ENCODE measurements around the gene TRIM7.

The TRIM7 gene
- 1.6 to 3.1 (median 1.7) reads per million in 3 donors for total RNA-seq

GRCh38 chr5:181204826-181205760 lies at the start of gene TRIM7:
TRIM7 (minus strand) TSS chr5:181205196; CDS start chr5:181205110, 86 bp downstream.
- Histone ChIP-seq H3K4me3 (ENCODE audit: insufficient read depth, low read depth, low read length, poor library complexity, severe bottlenecking) (peak within 1 kb of the TSS; percentile 62), H3K36me3 (ENCODE audit: control insufficient read depth, insufficient read depth, low read length) (no peaks in the 10 kb centered on the region), H3K4me1 (ENCODE audit: control insufficient read depth, insufficient read depth, low read length, poor library complexity, severe bottlenecking) (peaks cover 17% of the 10 kb centered on the region), H3K27me3 (replicated peaks; ENCODE audit: control insufficient read depth, insufficient read depth, low read length, poor library complexity, severe bottlenecking) (no peaks in the 10 kb centered on the region), H3K27ac (ENCODE audit: insufficient read depth, low read length, poor library complexity, severe bottlenecking) (no peak within 1 kb of the TSS), H3K9me3 (ENCODE audit: control insufficient read depth, low read length) (no peaks in the 10 kb centered on the region)
- no peak for DNase-seq

GRCh38 chr5:181248277-181248676 lies 43.3 kb upstream of the TRIM7 start:
- Histone ChIP-seq H3K4me3 (ENCODE audit: insufficient read depth, low read depth, low read length, poor library complexity, severe bottlenecking) (peak overlapping the region; percentile 22), H3K27ac (ENCODE audit: insufficient read depth, low read length, poor library complexity, severe bottlenecking) (peak overlapping the region; percentile 82), H3K9me3 (ENCODE audit: control insufficient read depth, low read length) (no peaks in the 10 kb centered on the region), H3K36me3 (ENCODE audit: control insufficient read depth, insufficient read depth, low read length) (peaks cover 2% of the 10 kb centered on the region), H3K4me1 (ENCODE audit: control insufficient read depth, insufficient read depth, low read length, poor library complexity, severe bottlenecking) (peaks cover 31% of the 10 kb centered on the region), H3K27me3 (replicated peaks; ENCODE audit: control insufficient read depth, insufficient read depth, low read length, poor library complexity, severe bottlenecking) (no peaks in the 10 kb centered on the region)
- no peak for DNase-seq

GRCh38 chr5:181246276-181247049 lies 41.5 kb upstream of the TRIM7 start:
- peak; percentile 58 to 70 (median 60) for DNase-seq
- Histone ChIP-seq H3K27ac (ENCODE audit: insufficient read depth, low read length, poor library complexity, severe bottlenecking) (peak overlapping the region; percentile 82), H3K27me3 (replicated peaks; ENCODE audit: control insufficient read depth, insufficient read depth, low read length, poor library complexity, severe bottlenecking) (no peaks in the 10 kb centered on the region), H3K4me1 (ENCODE audit: control insufficient read depth, insufficient read depth, low read length, poor library complexity, severe bottlenecking) (peaks cover 46% of the 10 kb centered on the region), H3K9me3 (ENCODE audit: control insufficient read depth, low read length) (no peaks in the 10 kb centered on the region), H3K36me3 (ENCODE audit: control insufficient read depth, insufficient read depth, low read length) (peaks cover 9% of the 10 kb centered on the region), H3K4me3 (ENCODE audit: insufficient read depth, low read depth, low read length, poor library complexity, severe bottlenecking) (peak overlapping the region; percentile 86)

GRCh38 chr5:181245427-181246275 lies 40.7 kb upstream of the TRIM7 start:
- H3K27ac ChIP-seq (ENCODE audit: insufficient read depth, low read length, poor library complexity, severe bottlenecking) = peak overlapping the region; percentile 82
- H3K9me3 ChIP-seq (ENCODE audit: control insufficient read depth, low read length) = no peaks in the 10 kb centered on the region
- H3K4me3 ChIP-seq (ENCODE audit: insufficient read depth, low read depth, low read length, poor library complexity, severe bottlenecking) = peak overlapping the region; percentile 86
- no peak for DNase-seq
- peaks cover 17% of the 10 kb centered on the region for H3K36me3 ChIP-seq (ENCODE audit: control insufficient read depth, insufficient read depth, low read length)
- H3K4me1 ChIP-seq (ENCODE audit: control insufficient read depth, insufficient read depth, low read length, poor library complexity, severe bottlenecking) = peaks cover 53% of the 10 kb centered on the region
- H3K27me3 ChIP-seq (replicated peaks; ENCODE audit: control insufficient read depth, insufficient read depth, low read length, poor library complexity, severe bottlenecking) = no peaks in the 10 kb centered on the region

GRCh38 chr5:181243564-181244343 lies 38.8 kb upstream of the TRIM7 start, which contains the start of gene RACK1:
RACK1 (minus strand) TSS chr5:181243906; CDS start chr5:181243800, 106 bp downstream.
- no peaks in the 10 kb centered on the region for H3K27me3 ChIP-seq (replicated peaks; ENCODE audit: control insufficient read depth, insufficient read depth, low read length, poor library complexity, severe bottlenecking)
- peak within 1 kb of the TSS; percentile 90 for H3K27ac ChIP-seq (ENCODE audit: insufficient read depth, low read length, poor library complexity, severe bottlenecking)
- H3K4me3 ChIP-seq (ENCODE audit: insufficient read depth, low read depth, low read length, poor library complexity, severe bottlenecking) = peak within 1 kb of the TSS; percentile 86
- H3K9me3 ChIP-seq (ENCODE audit: control insufficient read depth, low read length) = no peaks in the 10 kb centered on the region
- H3K36me3 ChIP-seq (ENCODE audit: control insufficient read depth, insufficient read depth, low read length) = peaks cover 34% of the 10 kb centered on the region
- H3K4me1 ChIP-seq (ENCODE audit: control insufficient read depth, insufficient read depth, low read length, poor library complexity, severe bottlenecking) = peaks cover 53% of the 10 kb centered on the region
- peak; percentile 77 to 87 (median 82) for DNase-seq

- H3K36me3 ChIP-seq (ENCODE audit: control insufficient read depth, insufficient read depth, low read length) = peaks cover 40% of the 10 kb centered on the region
- H3K27ac ChIP-seq (ENCODE audit: insufficient read depth, low read length, poor library complexity, severe bottlenecking) = peak overlapping the region; percentile 90
- H3K9me3 ChIP-seq (ENCODE audit: control insufficient read depth, low read length) = no peaks in the 10 kb centered on the region
- H3K4me1 ChIP-seq (ENCODE audit: control insufficient read depth, insufficient read depth, low read length, poor library complexity, severe bottlenecking) = peaks cover 53% of the 10 kb centered on the region
- no peaks in the 10 kb centered on the region for H3K27me3 ChIP-seq (replicated peaks; ENCODE audit: control insufficient read depth, insufficient read depth, low read length, poor library complexity, severe bottlenecking)
- no peak for DNase-seq
- H3K4me3 ChIP-seq (ENCODE audit: insufficient read depth, low read depth, low read length, poor library complexity, severe bottlenecking) = peak overlapping the region; percentile 86
Measured at GRCh38 chr5:181243018-181243563, 38.1 kb upstream of the TRIM7 start.

- Histone ChIP-seq H3K27me3 (replicated peaks; ENCODE audit: control insufficient read depth, insufficient read depth, low read length, poor library complexity, severe bottlenecking) (no peaks in the 10 kb centered on the region), H3K27ac (ENCODE audit: insufficient read depth, low read length, poor library complexity, severe bottlenecking) (peak overlapping the region; percentile 90), H3K9me3 (ENCODE audit: control insufficient read depth, low read length) (no peaks in the 10 kb centered on the region), H3K4me1 (ENCODE audit: control insufficient read depth, insufficient read depth, low read length, poor library complexity, severe bottlenecking) (peaks cover 45% of the 10 kb centered on the region), H3K36me3 (ENCODE audit: control insufficient read depth, insufficient read depth, low read length) (peaks cover 51% of the 10 kb centered on the region), H3K4me3 (ENCODE audit: insufficient read depth, low read depth, low read length, poor library complexity, severe bottlenecking) (peak overlapping the region; percentile 86)
- DNase-seq = no peak
Measured at GRCh38 chr5:181242031-181242451, 37.0 kb upstream of the TRIM7 start.

GRCh38 chr5:181241393-181241975 lies 36.5 kb upstream of the TRIM7 start:
- Histone ChIP-seq H3K36me3 (ENCODE audit: control insufficient read depth, insufficient read depth, low read length) (peaks cover 56% of the 10 kb centered on the region), H3K4me1 (ENCODE audit: control insufficient read depth, insufficient read depth, low read length, poor library complexity, severe bottlenecking) (peaks cover 40% of the 10 kb centered on the region), H3K27ac (ENCODE audit: insufficient read depth, low read length, poor library complexity, severe bottlenecking) (peak overlapping the region; percentile 90), H3K9me3 (ENCODE audit: control insufficient read depth, low read length) (no peaks in the 10 kb centered on the region), H3K27me3 (replicated peaks; ENCODE audit: control insufficient read depth, insufficient read depth, low read length, poor library complexity, severe bottlenecking) (no peaks in the 10 kb centered on the region), H3K4me3 (ENCODE audit: insufficient read depth, low read depth, low read length, poor library complexity, severe bottlenecking) (no peak overlapping the region)
- DNase-seq = no peak
